Ascending aorta (tissue), 2 donors: ENCODE measurements around the gene PHF19. TPM values are rescaled to one million over a fixed set of nuclear protein-coding genes. Genes with fewer than 3 reads are reported as not detected.

Experiments used
- DNase-seq, 2 donors: peaks; one replicate each; pipeline ENCODE4 v3.0.0-alpha.2; 2019; ENCODE audit warnings: low spot score in 2 of 2
- H3K27ac ChIP-seq, 2 donors: fragments of 200-600 bp; sonication (generic); one replicate each; pipeline ENCODE4 v1.5.1; 2016 to 2017; ENCODE audit warnings: mild to moderate bottlenecking in 1 of 2
- H3K27me3 ChIP-seq: fragments of 200-600 bp; sonication (generic); one replicate; pipeline ENCODE4 v1.5.1; 2017
- H3K36me3 ChIP-seq, 2 donors: fragments of 200-600 bp; sonication (generic); one replicate each; pipeline ENCODE4 v1.5.1; 2016
- H3K4me1 ChIP-seq, 2 donors: fragments of 200-600 bp; sonication (generic); one replicate each; pipeline ENCODE4 v1.5.1; 2016 to 2017; ENCODE audit warnings: mild to moderate bottlenecking in 1 of 2
- H3K4me3 ChIP-seq, 2 donors: fragments of 200-600 bp; sonication (generic); one replicate each; pipeline ENCODE4 v1.5.1; 2016 to 2017; ENCODE audit warnings: mild to moderate bottlenecking in 1 of 2
- H3K9me3 ChIP-seq, 2 donors: fragments of 200-600 bp; sonication (generic); one replicate each; pipeline ENCODE4 v1.5.1; 2016
- intact Hi-C: fragments of 100-400 bp; cut with DNase I; formaldehyde crosslinking; loops from one replicate; pipeline ENCODE4 v1.15.1; 2023
- total RNA-seq: library from RNA; depleted of rRNA; stranded (reverse); fragments of >200 nt; gene quantifications from one replicate; pipeline ENCODE4 v1.1.0, GENCODE V29; 2016
- TF ChIP-seq, protein P1 (sequence below), 3 experiments: fragments of 200-600 bp in 2 of 3; fragments of 450-650 bp in 1 of 3; sonication (generic) in 2 of 3; IDR thresholded peaks; one replicate each; pipeline ENCODE4 v1.5.1; 2016 to 2019; ENCODE audit warnings: antibody characterized with exemption in 3 of 3, mild to moderate bottlenecking in 1 of 3, moderate library complexity in 1 of 3

The PHF19 gene
- total RNA-seq, 1 donor from 2014 or later = 33.0 TPM

DNA sequence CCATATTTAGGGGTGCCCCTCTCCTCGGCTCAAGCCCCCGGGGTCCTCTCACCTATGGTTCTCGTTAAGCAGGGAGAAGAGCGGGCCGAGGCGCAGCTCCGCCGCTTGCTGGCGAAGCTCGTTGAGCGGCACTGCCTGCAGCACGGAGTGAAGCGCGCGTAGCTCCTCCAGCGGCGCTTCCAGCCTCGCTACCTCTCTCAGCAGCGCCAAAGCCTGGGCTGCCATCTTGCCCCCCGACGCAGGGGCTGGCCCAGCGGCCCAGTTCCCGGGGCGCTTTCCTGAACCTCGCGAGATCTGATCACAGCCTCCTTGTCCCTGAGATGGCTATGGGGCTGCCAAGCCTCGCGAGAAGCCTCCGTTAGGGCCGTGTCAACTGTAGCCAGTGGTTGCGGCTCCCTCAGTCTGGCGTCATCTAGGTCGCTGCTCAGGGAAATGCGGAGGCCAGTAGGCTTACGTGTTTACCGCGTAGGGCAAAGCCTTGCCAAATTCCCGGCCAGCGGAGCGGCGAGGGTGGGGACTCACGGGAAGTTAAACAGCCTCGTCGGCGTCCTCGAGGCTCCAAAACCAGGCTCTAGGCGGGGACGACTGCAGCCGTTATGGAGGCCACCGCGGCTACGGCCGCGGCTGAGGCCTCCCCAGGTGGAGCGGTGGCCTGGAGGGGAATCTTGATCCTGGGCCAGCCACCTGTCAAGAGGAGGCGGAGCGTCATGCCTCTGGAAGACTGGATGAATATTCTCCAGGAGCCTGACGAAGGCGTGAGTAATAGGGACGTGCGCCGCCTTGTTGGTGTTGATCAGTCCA is 34.1 kb downstream of the PHF19 start, which contains the start of gene PSMD5:
PSMD5 (minus strand) TSS at position 238 of the 801 bp plus-strand sequence; CDS start at position 225, 13 bp downstream.
- Histone ChIP-seq H3K36me3 (no peaks in the 10 kb centered on the region), H3K4me1 (peaks cover 2 to 25% of the 10 kb centered on the region in 2 donors), H3K4me3 (peak within 1 kb of the TSS; percentile 75 to 84), H3K9me3 (no peaks in the 10 kb centered on the region), H3K27me3 (no peaks in the 10 kb centered on the region), H3K27ac (peak within 1 kb of the TSS; percentile 89 to 97)
- intact Hi-C loops = loop anchor here (1.0 to 2.0 kb wide), 3 partner anchors 25 to 232 kb away; partner anchors contain the start of genes CNTRL and FBXW2
- TF ChIP-seq, protein P1, sequence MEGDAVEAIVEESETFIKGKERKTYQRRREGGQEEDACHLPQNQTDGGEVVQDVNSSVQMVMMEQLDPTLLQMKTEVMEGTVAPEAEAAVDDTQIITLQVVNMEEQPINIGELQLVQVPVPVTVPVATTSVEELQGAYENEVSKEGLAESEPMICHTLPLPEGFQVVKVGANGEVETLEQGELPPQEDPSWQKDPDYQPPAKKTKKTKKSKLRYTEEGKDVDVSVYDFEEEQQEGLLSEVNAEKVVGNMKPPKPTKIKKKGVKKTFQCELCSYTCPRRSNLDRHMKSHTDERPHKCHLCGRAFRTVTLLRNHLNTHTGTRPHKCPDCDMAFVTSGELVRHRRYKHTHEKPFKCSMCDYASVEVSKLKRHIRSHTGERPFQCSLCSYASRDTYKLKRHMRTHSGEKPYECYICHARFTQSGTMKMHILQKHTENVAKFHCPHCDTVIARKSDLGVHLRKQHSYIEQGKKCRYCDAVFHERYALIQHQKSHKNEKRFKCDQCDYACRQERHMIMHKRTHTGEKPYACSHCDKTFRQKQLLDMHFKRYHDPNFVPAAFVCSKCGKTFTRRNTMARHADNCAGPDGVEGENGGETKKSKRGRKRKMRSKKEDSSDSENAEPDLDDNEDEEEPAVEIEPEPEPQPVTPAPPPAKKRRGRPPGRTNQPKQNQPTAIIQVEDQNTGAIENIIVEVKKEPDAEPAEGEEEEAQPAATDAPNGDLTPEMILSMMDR (IDR thresholded peaks at IDR 0.05) = no peak
- DNase-seq = peak; percentile 99 to 100

DNA sequence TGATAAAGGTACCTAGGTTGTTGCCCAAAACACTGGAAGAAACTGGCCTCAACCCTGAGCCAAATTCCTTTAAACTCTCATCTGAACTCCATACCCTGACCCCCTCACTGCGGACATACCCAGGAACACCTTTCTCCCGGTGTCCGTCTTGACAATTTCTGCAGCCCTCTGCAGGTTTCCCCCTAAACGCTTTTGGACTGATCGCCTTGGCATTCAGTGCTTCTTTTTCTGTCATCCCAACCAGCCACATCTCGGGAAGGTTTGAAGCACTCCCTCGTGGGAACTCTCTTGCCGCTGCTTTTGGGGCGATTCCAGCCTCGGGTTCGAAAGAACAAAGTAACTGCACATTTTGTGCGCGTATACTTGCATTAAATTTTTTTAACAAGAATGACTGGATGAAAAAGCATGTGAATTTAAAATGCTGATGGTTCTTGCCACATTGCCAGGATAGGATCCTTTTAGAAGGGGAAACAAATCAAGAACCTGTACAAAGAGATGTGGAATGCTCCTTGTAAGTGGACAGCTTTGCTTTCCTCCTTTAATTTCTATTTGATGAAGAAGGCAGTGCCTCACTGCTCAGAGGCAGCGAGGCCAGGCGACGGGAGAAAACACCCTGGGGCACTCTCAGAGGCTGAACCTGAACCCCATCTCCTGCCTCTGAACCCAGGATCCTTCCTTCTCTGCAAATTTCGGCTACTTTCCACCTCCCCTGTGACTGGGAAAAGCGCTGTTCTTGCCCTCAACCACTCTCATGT is 34.9 kb downstream of the PHF19 start:
- peaks cover 2 to 25% of the 10 kb centered on the region in 2 donors for H3K4me1 ChIP-seq

DNA sequence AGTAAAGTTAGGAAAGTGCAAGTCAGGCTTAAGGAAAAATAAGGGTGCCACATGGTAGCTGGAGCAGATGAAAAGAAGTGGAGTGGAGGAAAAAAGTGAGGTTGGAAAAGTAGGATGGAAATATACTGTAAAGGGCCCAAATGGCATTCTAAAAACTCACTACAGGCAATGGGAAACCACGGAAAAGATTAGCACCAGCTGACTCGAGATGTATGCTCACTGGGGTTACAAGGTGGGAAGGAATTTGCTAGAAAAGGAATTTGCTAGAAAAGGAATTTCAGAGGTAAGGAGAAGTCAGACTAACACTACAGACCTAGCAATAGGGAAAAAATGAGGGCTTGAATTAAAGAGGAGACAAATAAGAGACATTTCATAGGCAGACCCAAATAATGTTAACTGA is 37.8 kb downstream of the PHF19 start:
- DNase-seq = no peak
- Histone ChIP-seq H3K36me3 (peaks cover 5% of the 10 kb centered on the region in 2 donors), H3K9me3 (no peaks in the 10 kb centered on the region), H3K4me3 (no peak overlapping the region), H3K4me1 (peaks cover 2 to 21% of the 10 kb centered on the region in 2 donors), H3K27me3 (no peaks in the 10 kb centered on the region), H3K27ac (no peak overlapping the region)
- intact Hi-C loops = no loop called here
- TF ChIP-seq, protein P1 (IDR thresholded peaks at IDR 0.05) = no peak

More for the DNA sequence above, 34.9 kb downstream of the PHF19 start:
- H3K4me3 ChIP-seq = peak overlapping the region; percentile 75 to 84
- TF ChIP-seq, protein P1 (IDR thresholded peaks at IDR 0.05) = no peak
- no peaks in the 10 kb centered on the region for H3K9me3 ChIP-seq
- DNase-seq = no peak
- peak overlapping the region; percentile 89 to 97 for H3K27ac ChIP-seq
- H3K36me3 ChIP-seq = no peaks in the 10 kb centered on the region
- intact Hi-C loops = loop anchor here (1.0 to 2.0 kb wide), 2 partner anchors 49 to 233 kb away; partner anchors contain the start of genes CNTRL and FBXW2
- no peaks in the 10 kb centered on the region for H3K27me3 ChIP-seq

DNA sequence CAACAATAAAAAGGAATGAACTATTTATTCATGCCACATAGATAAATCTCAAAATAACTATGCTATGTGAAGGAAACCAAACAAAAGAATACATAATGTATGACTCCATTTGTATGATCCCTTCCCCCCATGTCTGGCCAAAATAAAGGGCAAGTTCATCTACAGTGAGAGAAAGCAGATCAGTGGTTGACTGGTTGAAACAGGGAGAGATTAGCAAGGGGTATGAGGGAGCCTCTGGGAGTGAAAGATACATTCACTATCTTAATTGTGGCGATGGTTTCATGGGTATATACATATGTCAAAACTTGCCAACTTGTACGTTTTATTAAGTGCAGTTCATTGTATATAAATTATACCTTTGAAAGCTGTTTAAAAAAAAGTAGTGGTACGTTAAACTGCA is 39.1 kb downstream of the PHF19 start:
- DNase-seq = no peak
- H3K4me3 ChIP-seq = no peak overlapping the region
- H3K27me3 ChIP-seq = no peaks in the 10 kb centered on the region
- H3K27ac ChIP-seq = no peak overlapping the region
- H3K4me1 ChIP-seq = peaks cover 0 to 15% of the 10 kb centered on the region in 2 donors
- intact Hi-C loops = no loop called here
- H3K36me3 ChIP-seq = peaks cover 9 to 13% of the 10 kb centered on the region in 2 donors
- no peaks in the 10 kb centered on the region for H3K9me3 ChIP-seq
- TF ChIP-seq, protein P1 (IDR thresholded peaks at IDR 0.05) = no peak

DNA sequence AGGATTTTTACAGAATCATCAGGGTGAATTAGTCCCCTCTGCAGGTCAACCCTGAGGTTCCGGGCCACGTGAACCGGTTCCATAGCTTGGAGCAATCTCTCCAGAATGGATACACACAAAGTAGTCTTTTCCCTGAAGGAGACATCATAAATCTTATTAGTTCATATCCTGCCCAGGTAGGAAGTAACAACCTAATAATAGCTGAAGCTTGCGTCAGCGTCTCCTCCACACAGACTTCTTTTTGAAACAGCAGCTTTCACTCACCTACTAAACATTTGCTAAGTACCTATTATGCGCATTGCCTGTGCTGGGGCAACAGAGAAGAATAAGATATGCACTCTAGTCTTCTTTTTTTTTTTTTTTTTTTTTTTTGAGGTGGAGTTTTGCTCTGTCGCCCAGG is 43.7 kb downstream of the PHF19 start:
- Histone ChIP-seq H3K27me3 (no peaks in the 10 kb centered on the region), H3K27ac (no peak overlapping the region), H3K4me1 (no peaks in the 10 kb centered on the region), H3K36me3 (peaks cover 52 to 58% of the 10 kb centered on the region in 2 donors), H3K4me3 (no peak overlapping the region), H3K9me3 (no peaks in the 10 kb centered on the region)
- TF ChIP-seq, protein P1 (IDR thresholded peaks at IDR 0.05) = no peak
- DNase-seq = no peak
- intact Hi-C loops = no loop called here
